Muscle of arm (tissue), 12 donors: ENCODE data around the gene ZDHHC11B. TPM values are rescaled to one million over a fixed set of nuclear protein-coding genes. Genes with fewer than 3 reads are reported as not detected.
"Not testable (repeated sequence)": the region's sequence is repeated elsewhere in the genome, so short reads cannot be mapped to it uniquely, and the experiment has no call there.

ENCODE experiments used
- DNase-seq: peaks from one replicate; pipeline ENCODE4 v3.0.0-alpha.2; 2013
- polyA plus RNA-seq, 12 donors: library from polyadenylated mRNA; unstranded; fragments of 120-200 nt; gene quantifications; one replicate each; pipeline ENCODE4 v1.2.1, GENCODE V29; 2013; ENCODE audit not compliant: insufficient read length in 12 of 12

Gene ZDHHC11B
- polyA plus RNA-seq, 12 donors = 5.3 to 34.3 (median 9.0) TPM; not detected in 1

DNA sequence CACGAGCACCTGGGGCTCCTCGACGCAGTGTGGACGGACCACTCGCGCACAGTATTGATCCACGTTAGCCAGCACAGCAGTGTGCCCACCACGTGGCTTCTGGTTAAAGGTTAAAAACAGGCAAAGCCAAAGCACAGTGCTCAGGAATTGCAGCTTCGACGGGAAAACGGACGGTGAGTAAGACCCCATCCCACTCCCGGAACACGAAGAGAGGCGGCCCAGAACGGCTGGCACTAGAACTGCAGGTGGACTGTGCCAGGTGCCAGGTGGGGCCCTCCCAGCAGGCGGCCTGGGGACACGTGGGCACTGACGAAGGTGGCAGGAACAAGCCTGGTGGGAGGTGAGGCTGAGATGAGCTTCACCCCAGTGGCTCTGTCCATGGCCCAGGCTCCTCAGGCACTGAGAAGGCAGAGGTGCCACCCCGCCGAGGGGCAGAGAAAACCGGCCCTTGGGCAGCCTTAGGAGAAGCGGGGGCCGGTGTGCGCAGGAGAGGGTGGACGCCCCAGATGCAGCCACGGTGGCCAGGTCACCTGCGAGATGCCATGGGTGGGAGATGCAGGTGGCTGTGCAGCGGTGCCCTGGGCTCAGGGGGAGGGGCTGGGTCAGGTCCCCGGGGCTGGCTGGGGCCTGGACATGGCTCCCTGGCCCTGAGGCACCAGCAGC lies 96.0 kb downstream of the ZDHHC11B start:
- DNase-seq = not testable (repeated sequence)

DNA sequence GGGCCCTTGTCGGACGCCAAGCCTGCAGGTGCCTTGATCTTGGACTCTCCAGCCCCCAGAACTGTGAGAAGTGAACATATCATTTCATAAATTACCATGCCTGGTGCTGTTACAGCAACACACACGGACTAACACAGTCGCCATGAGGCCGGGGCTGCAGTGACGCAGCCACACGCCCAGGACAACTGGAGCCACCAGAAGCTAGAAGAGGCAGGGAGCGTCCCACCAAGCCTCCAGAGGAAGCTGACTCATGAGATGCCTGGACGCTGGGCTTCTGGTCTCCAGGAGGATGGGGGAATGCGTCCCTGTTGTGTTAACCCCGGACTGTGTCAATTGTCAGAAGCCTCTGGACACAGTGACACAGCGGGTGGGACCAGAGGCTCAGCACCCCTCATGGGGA lies 97.6 kb downstream of the ZDHHC11B start:
- not testable (repeated sequence) for DNase-seq

DNA sequence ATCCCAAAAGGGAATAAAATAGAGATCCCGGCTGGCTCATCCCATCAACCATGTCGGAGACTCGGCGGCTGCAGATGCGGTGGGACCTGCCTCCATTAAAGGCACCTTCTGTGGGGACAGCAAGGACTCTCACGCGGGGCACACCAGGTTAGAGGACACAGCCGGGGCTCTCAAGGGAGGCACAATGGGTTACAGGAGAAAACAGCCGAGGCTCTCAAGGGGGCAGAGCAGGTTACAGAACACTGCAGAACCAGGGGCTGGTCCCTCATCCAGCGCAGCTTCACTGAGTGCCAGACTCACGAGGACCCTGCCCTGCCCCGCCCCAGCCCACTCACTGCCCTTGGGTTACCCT lies 98.4 kb downstream of the ZDHHC11B start:
- not testable (repeated sequence) for DNase-seq

DNA sequence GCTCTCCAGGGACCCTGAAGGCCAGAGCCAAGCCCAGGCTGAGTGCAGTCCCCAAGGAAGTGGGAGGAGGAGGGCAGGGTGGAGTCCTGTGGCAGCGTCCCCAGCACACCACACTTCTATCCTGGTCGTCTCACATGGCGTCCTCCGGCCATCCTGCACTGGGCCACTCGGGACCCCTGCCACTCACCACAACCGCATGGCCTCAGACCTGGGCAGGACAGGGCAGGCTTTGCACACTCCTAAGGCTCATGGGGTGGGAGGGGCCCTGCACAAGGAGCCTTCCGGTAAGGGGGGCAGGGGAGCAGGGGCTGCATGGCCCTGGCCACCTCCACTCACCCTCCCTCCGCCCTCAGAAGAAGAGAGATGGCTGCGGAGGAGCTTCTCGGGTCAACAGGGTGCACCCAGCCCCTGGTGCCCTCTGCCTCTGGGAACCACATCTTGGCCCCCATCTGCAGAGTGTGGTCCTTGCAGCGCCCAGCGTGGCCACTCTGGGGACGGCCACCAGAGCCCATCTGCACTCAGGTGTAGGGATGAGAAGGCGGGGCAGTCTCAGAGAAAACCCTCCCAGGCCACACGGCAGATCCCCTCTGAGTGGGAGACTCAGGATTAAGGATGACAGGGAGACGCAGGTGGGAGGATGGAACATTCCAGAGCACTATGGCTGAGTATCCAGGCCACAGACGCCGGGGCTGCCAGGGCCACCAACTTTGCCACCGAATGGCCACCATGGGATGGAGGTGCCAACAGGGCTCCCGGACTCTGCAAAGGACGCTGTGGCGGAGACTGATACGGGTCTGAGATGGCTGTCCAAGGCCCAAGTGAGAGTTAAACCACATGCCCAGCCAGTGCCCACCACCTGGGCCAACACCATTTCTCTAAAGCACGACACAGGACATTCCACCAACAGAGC lies 99.0 kb downstream of the ZDHHC11B start:
- DNase-seq = no peak

DNA sequence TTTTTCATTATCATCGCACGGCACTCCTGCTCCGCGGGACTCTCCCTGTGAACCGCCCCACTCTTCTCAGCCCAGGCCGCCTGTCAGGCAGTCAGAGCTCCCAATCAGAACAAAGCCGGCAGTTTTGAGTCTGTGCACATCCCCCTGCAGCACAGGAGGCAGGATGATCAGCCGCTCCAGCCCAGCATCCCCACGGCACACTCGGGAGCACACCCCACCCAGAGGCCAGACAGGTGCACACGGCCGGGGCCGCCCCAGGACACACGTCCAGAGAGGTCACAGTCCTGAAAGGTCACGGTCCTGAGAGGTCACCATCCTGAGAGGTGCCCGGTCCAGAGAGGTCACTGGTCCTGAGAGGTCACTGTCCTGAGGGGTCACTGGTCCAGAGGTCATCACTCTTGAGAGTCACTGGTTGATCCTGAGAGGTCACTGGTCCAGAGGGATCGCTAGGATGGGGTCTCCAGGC lies 99.7 kb downstream of the ZDHHC11B start:
- no peak for DNase-seq

DNA sequence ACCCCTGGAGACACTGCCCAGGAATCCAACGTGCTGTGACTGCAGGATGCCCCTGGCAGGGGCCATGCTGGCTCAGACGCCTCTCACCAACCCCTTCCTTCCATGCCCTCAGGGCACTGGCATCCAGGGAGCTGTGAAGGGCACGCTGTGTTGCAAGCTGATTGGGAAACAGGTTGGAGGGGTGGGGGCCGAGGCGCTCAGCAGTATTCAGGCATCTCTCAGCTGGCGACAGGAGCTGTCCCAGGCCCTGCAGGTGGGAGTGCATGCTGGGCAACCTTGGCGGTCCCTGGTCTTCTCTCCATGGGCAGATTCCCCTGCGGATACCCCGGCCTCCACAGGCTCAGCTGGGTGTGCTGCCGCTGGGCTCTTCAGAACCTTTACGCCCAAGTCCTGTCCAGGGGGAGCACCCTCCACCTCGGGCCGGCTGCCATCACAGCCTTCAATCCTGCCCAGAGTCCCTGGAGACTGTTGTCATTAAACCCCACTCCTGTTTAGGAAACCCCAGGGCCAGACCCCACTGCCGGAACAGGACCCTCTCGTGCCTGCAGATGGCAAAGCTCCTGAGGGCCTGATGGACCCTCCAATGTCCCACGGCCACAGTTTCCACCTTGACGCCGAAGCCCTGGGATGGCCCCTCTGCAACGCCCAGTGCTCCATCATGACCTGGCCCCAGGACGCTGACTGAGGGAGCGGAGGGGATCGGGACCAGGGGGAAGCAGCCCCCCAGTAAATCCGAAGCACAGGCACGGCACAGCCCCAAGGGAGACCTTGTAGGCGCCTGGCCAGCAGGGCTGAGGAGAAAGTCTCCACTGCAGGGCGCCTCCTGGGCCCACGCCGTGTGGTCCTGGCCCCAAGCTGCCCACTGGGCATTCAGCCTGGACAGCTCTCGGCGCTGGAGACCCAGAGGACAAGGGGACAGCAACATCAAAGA lies 100.7 kb downstream of the ZDHHC11B start:
- DNase-seq = no peak

DNA sequence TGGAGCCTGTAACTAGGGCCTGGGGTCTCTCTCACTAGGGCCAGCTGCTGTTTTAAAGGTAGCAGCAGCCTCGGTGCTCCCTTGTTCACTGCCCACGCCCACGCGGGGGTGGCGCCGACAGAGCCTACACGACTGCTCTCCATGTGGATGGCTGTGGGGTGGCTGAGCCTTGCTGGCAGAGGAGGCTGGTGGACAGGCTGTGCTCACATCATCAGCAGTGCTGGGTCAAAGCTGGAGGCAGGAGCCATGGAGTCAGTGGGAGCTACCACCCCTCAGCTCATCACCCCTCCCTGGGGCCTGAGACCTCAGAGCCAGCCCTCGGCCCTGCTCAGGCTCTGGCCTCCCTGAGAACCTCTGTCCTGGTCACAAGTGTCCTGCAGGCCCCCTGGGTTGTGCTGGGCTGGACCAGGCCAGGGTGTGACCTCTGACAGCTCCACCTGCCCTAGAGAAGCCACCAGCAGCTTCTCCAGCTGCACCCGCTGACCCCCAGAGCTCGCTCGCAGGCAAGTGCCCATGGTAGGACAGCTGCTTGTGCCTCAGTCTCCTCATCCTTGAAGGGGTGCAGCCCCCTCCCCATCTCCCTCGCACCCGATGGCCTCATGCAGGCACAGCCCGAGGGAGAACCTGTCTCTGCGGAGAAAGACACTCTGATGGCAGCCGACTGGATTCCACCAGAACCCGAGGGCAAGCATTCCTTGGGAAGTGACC lies 101.7 kb downstream of the ZDHHC11B start:
- DNase-seq = not testable (repeated sequence)

DNA sequence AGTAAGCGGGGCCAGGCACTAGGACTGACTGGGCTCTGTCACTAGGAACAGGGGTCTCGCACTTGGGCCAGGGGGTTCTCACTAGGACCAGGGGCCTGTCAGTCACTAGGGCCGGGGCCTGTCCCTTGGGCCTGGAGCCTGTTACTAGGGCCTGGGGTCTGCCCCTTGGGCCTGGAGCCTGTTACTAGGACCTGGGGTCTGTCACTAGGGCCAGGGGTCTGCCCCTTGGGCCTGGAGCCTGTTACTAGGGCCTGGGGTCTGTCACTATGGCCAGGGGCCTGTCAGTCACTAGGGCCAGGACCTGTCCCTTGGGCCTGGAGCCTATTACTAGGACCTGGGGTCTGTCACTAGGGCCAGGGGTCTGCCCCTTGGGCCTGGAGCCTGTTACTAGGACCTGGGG lies 102.3 kb downstream of the ZDHHC11B start:
- not testable (repeated sequence) for DNase-seq

DNA sequence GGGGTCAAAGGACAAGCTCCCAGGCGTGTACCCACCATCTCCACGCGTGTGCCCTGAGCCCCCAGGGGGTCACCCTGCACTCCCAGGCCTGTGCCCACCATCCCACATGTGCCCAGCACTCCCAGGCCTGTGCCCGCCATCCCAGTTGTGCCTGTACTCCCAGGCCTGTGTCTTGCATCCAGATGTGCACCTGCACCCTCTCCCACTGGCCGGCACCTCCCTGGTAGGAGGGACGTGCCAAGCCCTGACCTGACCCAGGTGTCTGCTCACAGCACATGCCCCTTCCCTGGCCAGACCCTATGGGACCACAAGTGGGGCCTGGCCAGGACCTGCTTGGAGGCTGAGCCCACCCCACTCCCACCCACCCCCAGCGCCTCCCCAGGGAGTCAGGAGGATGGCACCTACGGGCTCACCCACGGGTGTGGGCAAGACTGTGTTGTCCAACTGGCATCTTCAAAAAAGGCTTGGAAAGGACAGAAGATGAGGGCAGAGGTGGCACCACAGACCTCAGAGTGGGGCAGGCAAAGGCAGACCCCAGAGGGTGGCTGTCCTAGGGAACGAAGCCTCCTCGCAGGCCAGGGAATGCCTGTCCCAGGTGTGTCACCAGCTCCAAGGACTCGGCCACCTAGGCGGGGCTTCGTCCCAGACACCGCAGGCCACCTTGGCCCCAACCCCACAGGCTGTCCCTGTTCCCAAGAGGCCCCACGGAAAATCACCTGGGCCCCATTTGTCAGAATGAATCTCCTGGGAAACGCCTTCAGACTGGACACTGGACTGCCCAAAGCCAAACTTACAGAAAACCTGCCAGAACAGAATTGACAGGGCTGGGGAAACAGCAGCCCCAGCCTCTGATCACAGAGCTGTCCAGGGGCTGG lies 103.0 kb downstream of the ZDHHC11B start:
- DNase-seq = not testable (repeated sequence)

DNA sequence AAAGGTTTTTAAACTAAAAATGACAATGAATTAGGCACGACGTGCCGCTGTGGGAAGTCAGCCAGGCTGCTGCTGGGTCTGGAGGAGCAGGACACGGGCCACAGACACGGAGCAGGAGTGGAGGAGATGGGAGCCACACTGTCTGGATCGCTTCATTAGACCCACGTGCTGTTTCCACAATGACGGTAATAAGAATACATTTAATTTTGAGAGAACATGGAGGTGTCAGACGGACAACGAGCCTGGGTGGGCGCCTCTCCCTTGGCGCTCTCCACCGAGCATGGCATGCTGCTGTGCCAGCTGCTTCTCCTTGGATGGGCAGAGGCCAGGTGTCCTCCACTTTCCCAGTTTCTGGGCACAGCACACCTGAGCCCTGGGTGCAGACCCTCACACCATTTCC lies 103.7 kb downstream of the ZDHHC11B start:
- not testable (repeated sequence) for DNase-seq

DNA sequence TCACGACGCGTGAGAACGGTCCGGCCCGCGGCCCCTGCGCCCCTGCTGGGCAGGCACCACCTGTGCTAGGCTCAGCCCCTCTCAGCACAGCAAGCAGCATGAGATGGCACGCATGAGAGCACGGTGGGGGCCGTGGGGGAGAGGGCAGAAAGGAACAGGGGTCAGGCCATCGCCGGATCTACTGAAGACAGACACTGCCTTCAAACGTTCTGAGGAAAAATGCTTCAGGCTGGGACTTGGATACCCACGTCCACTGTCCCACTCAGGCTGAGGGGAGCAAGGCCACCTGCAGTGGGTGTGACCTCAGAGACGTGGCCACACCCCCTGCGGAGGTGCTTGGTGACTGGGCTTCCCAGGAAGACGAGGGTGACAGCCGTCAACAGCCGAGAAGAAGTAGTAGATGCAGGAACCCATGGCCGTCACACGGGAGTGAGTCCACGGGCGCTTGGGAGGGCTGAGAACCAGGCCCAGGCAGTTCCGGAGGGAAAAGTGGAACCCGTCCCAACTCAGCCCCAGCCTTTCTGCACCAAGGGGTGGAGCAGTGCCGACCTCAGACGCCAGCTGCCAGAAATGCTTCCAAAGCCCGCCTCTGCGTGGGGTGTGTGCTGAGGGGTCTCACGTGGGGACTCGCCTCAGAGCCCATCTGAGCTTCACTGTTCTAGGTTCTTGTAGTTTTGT lies 104.3 kb downstream of the ZDHHC11B start:
- DNase-seq = not testable (repeated sequence)

DNA sequence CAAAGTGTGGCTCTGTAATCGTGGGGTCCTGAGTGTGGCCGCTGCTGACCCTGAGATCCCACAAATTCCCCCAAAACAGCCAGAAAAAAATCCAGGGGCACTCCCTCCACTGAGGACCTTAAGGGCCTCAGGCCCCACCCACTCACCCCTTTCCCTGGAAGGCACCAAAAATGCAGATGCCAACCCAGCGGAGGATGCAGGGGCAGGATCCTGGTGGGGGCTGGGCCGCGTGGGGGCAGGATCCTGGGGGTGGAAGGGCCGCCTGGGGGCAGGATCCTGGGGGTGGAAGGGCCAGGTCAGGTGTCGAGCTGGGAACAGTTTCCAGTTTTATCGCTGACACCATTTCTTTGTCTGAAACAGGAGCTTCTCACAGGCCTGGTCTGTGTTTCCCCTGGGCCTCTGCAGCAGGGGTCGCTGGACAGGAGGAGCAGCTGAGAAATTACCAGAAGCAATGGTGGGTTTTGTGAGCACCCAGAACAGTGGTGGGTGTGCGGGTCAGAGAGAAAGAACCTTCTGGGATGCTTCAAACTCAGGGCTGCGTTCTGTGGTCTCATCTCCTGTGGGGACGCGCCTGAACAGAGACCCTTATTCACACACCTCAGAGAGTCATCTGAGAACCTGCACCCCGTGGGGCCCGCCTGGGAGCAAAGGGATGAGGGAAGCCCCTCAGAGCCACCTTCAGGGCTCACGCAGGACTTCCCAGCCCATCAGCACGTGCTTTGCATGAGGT lies 105.2 kb downstream of the ZDHHC11B start:
- not testable (repeated sequence) for DNase-seq

DNA sequence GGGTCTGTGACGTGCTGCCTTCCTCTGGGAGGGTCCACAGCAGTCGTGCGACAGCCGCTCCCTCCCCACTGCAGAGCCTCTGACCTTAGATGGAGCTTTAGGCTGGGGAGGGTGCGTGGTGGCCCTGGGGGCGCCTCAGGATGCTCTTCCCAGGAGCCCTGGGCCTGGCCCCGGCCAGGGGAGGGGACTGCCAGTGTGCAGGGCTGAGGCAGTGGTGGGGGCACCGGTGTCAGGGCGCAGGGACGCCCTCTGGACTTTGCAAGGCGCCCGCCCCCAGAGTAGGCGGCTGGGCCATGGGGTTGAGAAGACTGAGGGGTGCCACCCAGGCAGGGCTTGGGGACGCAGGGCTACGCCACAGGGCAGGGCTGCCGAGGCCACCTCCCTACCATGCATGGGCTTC lies 106.0 kb downstream of the ZDHHC11B start:
- DNase-seq = not testable (repeated sequence)

DNA sequence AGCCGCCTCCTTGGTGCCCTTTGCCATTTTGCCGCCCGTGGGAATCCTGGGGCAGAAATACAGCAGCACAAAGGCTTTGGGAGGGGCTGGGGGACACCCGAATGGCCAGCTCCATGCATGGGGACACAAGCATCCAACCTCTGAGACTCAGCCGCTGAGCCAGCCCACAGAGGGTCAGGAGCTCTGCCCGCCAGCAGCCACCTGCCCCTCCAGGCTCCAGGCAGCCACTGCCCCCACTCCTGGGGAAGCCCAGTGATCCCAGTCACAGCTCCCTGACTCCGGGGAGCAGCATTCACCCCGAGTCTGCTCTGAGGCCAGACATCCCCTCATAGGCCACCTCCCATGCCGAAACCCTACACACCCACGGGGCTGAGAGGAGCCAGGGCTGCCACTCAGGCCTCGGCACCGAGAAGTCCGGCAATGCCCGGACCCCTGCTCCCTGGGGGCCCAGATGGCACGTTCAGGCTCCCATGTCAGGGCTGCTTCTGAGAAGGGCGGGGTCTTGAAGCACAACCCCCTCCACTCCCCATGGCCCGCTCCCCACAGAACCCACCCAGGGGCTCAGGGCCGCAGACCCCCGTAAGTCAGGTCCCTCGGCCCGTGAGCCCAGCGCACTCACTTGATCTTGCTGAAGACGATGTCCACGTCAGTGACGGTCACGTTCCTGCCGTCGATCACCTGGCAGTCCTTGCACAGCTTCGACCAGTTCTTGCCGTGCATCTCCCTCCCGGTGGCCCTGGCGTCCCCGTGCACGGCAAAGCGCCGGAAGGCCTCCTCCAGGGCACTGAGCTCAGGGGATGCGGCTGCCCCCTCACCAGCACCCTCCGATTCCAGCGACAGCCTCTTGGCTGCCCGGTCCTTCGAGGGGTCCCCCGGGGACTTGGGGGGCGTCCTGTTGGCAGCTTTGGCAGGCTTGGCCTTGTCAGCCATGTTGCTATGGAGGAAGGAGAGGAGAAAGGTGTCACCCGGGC lies 107.1 kb downstream of the ZDHHC11B start:
- DNase-seq = no peak

DNA sequence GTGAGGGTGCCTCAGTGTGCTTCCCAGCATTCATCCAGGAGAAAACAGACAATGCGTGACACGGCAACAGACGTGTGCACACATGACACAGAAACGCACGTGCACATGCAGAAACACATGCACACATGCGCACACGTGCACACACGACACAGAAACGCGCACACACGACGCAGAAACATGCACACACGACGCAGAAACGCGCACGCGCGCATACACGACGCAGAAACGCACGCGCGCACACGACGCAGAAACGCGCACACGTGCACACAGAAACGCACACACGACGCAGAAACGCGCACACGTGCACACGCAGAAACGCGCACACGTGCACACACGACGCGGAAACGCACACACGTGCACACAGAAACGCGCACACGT lies 107.8 kb downstream of the ZDHHC11B start:
- no peak for DNase-seq

DNA sequence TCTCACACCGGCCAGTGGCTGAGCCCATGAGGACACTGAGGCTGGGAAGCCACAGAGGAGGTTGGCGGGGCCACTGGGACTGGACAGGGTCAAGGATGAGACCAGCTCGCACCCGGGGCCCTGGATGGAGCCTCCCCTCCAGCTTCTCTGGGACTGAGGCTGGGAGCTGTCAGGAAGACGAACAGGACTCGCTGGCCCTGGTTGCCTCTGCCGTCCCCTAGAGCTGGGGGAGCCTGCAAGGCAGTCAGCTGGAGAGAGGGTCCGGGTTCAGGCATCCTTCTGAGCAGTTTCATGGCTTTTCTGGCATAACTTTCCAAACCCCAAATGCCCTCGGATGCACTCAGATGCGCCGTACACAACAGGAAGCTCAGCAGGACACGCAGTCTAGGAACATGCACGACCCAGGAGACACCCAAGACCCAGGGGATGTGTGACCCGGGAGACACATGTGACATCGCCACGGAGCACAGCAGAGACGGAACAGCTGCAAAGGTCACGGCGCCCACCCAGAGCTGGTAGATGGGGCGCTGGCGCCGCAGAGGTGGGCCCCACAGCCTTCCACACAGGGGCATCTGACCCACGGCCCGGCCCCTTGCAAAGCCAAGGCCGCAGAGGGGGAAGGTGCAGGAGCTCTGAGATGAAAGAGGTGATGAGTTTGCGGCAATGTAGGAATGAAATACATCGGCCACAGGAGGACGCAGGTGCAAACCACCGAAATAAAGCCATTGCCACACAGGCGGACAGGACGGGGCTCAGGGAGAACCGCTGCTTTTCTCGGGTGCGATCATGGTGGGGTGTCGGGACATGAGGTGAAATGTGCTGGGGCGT lies 108.4 kb downstream of the ZDHHC11B start:
- DNase-seq = no peak
